NCI-H2171 (cell line): ENCODE results near the gene NKX6-1.
A peak's percentile ranks its signal among the peaks of the same experiment; 100 is the strongest.

Experiments used
- DNase-seq: peaks from one replicate; lab custom pipeline; 2025; lab: John Stamatoyannopoulos, UW

The NKX6-1 gene

GRCh38 chr4:84498203-84498934 lies 723 bp downstream of the NKX6-1 start:
- peak; percentile 2 for DNase-seq

- DNase-seq, result no peak
Measured at GRCh38 chr4:84497504-84498202, 1.4 kb downstream of the NKX6-1 start.

- no peak for DNase-seq
Measured at GRCh38 chr4:84496706-84497503, 2.2 kb downstream of the NKX6-1 start.

GRCh38 chr4:84496331-84496705 lies 2.8 kb downstream of the NKX6-1 start:
- no peak for DNase-seq

- DNase-seq, result no peak
Measured at GRCh38 chr4:84495794-84496261, 3.3 kb downstream of the NKX6-1 start.

GRCh38 chr4:84495118-84495793 lies 3.8 kb downstream of the NKX6-1 start:
- no peak for DNase-seq

GRCh38 chr4:84494531-84494930 lies 4.6 kb downstream of the NKX6-1 start:
- DNase-seq, result no peak

GRCh38 chr4:84494076-84494475 lies 5.0 kb downstream of the NKX6-1 start:
- no peak for DNase-seq

- DNase-seq, result no peak
Measured at GRCh38 chr4:84493092-84493850, 5.8 kb downstream of the NKX6-1 start.

- DNase-seq, result no peak
Measured at GRCh38 chr4:84492737-84493091, 6.4 kb downstream of the NKX6-1 start.

GRCh38 chr4:84492290-84492689 lies 6.8 kb downstream of the NKX6-1 start:
- no peak for DNase-seq

GRCh38 chr4:84491481-84491880 lies 7.6 kb downstream of the NKX6-1 start:
- DNase-seq, result no peak

- DNase-seq, result no peak
Measured at GRCh38 chr4:84490663-84491062, 8.4 kb downstream of the NKX6-1 start.

- no peak for DNase-seq
Measured at GRCh38 chr4:84484236-84484635, 14.9 kb downstream of the NKX6-1 start.

GRCh38 chr4:84483688-84484087 lies 15.4 kb downstream of the NKX6-1 start:
- DNase-seq, result no peak

GRCh38 chr4:84482564-84483563 lies 16.2 kb downstream of the NKX6-1 start:
- no peak for DNase-seq

GRCh38 chr4:84481860-84482245 lies 17.2 kb downstream of the NKX6-1 start:
- no peak for DNase-seq

- DNase-seq, result no peak
Measured at GRCh38 chr4:84481077-84481859, 17.8 kb downstream of the NKX6-1 start.

- no peak for DNase-seq
Measured at GRCh38 chr4:84480082-84480481, 19.0 kb downstream of the NKX6-1 start.
